Esophagus muscularis mucosa (tissue), 4 donors: ENCODE results near the gene PPP2R5C. TPM values are rescaled to one million over a fixed set of nuclear protein-coding genes. Genes with fewer than 3 reads are reported as not detected.
A peak's percentile ranks its signal among the peaks of the same experiment; 100 is the strongest.
"Not testable (repeated sequence)": the region's sequence is repeated elsewhere in the genome, so short reads cannot be mapped to it uniquely, and the experiment has no call there.

Experiments
- DNase-seq: peaks from one replicate; pipeline ENCODE4 v3.0.0-alpha.2; 2017; ENCODE audit errors: extremely low spot score
- H3K27ac ChIP-seq, 4 donors: fragments of 200-600 bp; sonication (generic); replicated peaks in 1 of 4; 1 replicate in 3 of 4; 2 replicates in 1 of 4; pipeline ENCODE4 v1.5.1; 2016 to 2019; ENCODE audit warnings: mild to moderate bottlenecking in 1 of 4
- H3K27me3 ChIP-seq, 4 donors: fragments of 200-600 bp; sonication (generic); one replicate each; pipeline versions ENCODE4 v1.5.1 to v1.6.0; 2016 to 2019
- H3K36me3 ChIP-seq, 4 donors: fragments of 200-600 bp; sonication (generic); one replicate each; pipeline ENCODE4 v1.5.1; 2016 to 2019
- H3K4me1 ChIP-seq, 4 donors: fragments of 200-600 bp; sonication (generic); one replicate each; pipeline ENCODE4 v1.5.1; 2016 to 2019
- H3K4me3 ChIP-seq, 4 donors: fragments of 200-600 bp; sonication (generic); 1 replicate in 2 of 4; 2 replicates in 2 of 4; pipeline ENCODE4 v1.5.1; 2016 to 2019; ENCODE audit warnings: mild to moderate bottlenecking in 4 of 4, moderate library complexity in 1 of 4
- H3K9me3 ChIP-seq, 4 donors: fragments of 200-600 bp; sonication (generic); 1 replicate in 3 of 4; 2 replicates in 1 of 4; pipeline ENCODE4 v1.5.1; 2016 to 2019
- EP300 ChIP-seq: sonication (generic); formaldehyde crosslinking; IDR thresholded peaks from one replicate; pipeline ENCODE4 v1.6.1; 2017; ENCODE audit warnings: antibody characterized with exemption
- POLR2A ChIP-seq: fragments of 450-650 bp; IDR thresholded peaks from one replicate; pipeline ENCODE4 v1.6.1; 2017; ENCODE audit warnings: antibody characterized with exemption, moderate library complexity, mild to moderate bottlenecking, low read depth
- POLR2AphosphoS5 ChIP-seq, 2 donors: sonication (generic); formaldehyde crosslinking; IDR thresholded peaks; one replicate each; pipeline ENCODE4 v1.6.1; 2017; ENCODE audit warnings: antibody characterized with exemption in 2 of 2
- WGBS: methylation state at CpG from one replicate; pipeline ENCODE4 v1.1.5; 2018; 5-methylcytosine and 5-hydroxymethylcytosine counted together
- intact Hi-C: fragments of 100-400 bp; cut with DNase I; formaldehyde crosslinking; loops from one replicate; pipeline ENCODE4 v1.15.1; 2023
- total RNA-seq, 4 donors: library from RNA; depleted of rRNA; stranded (reverse); fragments of >200 nt; gene quantifications; one replicate each; pipeline versions ENCODE4 v1.1.0 to v1.2.1, GENCODE V29; 2016
- TF ChIP-seq, protein P1 (sequence below), 3 experiments: fragments of 200-600 bp in 2 of 3; fragments of 450-650 bp in 1 of 3; sonication (generic) in 2 of 3; IDR thresholded peaks; one replicate each; pipeline ENCODE4 v1.5.1; 2017 to 2019; ENCODE audit warnings: antibody characterized with exemption in 3 of 3, mild to moderate bottlenecking in 2 of 3, moderate library complexity in 1 of 3

PPP2R5C gene
- total RNA-seq, 4 donors from 2014 or later: 103 to 142 (median 131) TPM

DNA sequence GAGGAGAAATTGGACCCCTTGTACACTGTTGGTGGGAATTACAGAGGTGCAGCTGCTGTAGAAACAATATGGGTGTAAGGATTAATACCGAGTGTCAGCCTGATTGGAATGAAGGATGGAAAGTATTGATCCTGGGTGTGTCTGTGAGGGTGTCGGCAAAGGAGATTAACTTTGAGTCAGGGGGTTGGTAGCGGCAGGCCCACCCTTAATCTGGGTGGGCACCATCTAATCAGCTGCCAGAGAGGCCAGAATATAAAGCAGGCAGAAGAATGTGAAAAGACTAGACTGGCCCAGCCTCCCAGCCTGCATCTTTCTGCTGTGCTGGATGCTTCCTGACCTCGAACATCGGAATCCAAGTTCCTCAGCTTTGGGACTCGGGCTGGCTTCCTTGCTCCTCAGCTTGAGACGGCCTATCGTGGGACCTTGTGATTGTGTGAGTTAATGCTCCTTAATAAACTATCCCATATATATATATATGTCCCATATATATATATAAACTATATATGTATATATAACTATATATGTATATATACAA is 38.4 kb upstream of the PPP2R5C start:
- peak overlapping the region in 1 of 4 donors; percentile 31 for H3K27ac ChIP-seq
- H3K27me3 ChIP-seq: no peaks in the 10 kb centered on the region
- H3K4me1 ChIP-seq: peaks cover 0 to 5% (median 2%) of the 10 kb centered on the region in 4 donors
- no peaks in the 10 kb centered on the region for H3K36me3 ChIP-seq
- 85% methylated on average over 8 of the region's 8 CpGs for WGBS
- intact Hi-C loops: no loop called here
- H3K4me3 ChIP-seq: no peak overlapping the region
- TF ChIP-seq, protein P1, sequence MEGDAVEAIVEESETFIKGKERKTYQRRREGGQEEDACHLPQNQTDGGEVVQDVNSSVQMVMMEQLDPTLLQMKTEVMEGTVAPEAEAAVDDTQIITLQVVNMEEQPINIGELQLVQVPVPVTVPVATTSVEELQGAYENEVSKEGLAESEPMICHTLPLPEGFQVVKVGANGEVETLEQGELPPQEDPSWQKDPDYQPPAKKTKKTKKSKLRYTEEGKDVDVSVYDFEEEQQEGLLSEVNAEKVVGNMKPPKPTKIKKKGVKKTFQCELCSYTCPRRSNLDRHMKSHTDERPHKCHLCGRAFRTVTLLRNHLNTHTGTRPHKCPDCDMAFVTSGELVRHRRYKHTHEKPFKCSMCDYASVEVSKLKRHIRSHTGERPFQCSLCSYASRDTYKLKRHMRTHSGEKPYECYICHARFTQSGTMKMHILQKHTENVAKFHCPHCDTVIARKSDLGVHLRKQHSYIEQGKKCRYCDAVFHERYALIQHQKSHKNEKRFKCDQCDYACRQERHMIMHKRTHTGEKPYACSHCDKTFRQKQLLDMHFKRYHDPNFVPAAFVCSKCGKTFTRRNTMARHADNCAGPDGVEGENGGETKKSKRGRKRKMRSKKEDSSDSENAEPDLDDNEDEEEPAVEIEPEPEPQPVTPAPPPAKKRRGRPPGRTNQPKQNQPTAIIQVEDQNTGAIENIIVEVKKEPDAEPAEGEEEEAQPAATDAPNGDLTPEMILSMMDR (IDR thresholded peaks at IDR 0.05): no peak
- TF ChIP-seq POLR2A: no peak
- TF ChIP-seq POLR2AphosphoS5 (IDR thresholded peaks at IDR 0.05): no peak
- TF ChIP-seq EP300: no peak
- H3K9me3 ChIP-seq: no peaks in the 10 kb centered on the region
- DNase-seq: no peak

DNA sequence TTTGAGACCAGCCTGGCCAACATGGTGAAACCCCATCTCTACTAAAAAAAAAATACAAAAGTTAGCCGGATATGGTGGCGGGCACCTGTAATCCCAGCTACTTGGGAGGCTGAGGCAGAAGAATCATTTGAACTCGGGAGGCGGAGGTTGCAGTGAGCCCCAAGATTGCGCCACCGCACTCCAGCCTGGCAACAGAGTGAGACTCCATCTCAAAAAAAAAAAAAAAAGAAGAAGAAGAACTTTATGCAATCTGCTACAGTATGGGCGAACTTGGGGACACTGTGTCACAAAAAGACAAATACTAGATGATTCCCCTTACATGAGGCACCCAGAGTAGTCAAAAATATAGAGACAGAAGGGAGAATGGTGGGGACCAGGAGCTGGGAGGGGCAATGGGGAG is 35.9 kb upstream of the PPP2R5C start:
- intact Hi-C loops, H3K4me1 ChIP-seq, H3K36me3 ChIP-seq, H3K9me3 ChIP-seq, H3K27me3 ChIP-seq, H3K27ac ChIP-seq, H3K4me3 ChIP-seq, DNase-seq: not testable (repeated sequence)
- WGBS: 89% methylated on average over 7 of the region's 7 CpGs

DNA sequence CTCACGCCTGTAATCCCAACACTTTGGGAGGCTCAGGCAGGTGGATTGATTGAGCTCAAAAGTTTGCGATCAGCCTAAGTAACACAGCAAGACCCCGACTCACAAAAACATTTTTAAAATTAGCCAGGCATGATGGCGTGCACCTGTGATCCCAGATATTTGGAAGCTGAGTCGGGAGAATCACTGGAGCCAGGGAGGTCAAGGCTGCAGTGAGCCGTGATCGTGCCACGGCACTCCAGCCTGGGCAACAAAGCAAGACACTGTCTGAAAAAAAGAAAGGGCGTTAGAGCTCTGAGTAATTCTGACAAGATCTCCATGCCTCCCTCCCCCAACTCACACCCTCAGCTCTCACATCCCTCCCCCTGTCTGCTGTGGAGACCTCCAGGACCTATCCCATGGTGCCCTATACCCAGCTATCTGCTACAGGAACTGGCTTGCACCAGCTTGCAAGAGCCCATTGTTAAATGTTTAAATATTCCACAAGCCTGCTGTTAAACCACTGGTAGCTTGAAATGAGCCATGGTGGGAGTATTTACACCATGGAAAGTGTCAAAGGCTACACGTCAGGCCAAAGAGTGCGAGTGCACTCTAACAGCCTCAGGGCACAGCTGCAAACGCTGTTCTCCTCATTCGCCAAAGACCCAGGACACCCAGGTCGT is 35.1 kb upstream of the PPP2R5C start:
- TF ChIP-seq, protein P1 (IDR thresholded peaks at IDR 0.05): no peak
- no peak for TF ChIP-seq POLR2AphosphoS5 (IDR thresholded peaks at IDR 0.05)
- no peak for TF ChIP-seq EP300
- TF ChIP-seq POLR2A: no peak
- H3K36me3 ChIP-seq: no peaks in the 10 kb centered on the region

DNA sequence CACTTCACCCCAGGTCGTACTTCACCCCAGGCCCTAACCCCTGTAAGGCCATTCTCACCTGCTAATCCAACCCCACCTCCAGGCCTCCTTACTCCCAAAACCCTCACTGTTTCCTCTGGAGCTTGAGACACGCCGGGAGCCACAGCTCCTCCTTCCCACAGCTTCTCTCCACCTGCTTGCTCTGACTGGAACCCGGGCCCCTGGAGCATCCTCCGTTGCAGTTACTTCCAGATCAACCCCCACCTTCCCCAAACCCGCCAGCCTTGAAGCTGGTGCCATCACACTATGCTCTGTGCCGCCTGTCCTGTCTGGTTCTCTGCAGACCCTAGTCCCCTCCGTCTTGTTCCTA is 34.6 kb upstream of the PPP2R5C start:
- H3K27me3 ChIP-seq: no peaks in the 10 kb centered on the region
- TF ChIP-seq POLR2AphosphoS5 (IDR thresholded peaks at IDR 0.05) (no peak), EP300 (no peak), POLR2A (no peak)
- TF ChIP-seq, protein P1 (IDR thresholded peaks at IDR 0.05): no peak
- no peak overlapping the region for H3K27ac ChIP-seq
- H3K4me3 ChIP-seq: no peak overlapping the region
- 75% methylated on average over 8 of the region's 8 CpGs for WGBS
- intact Hi-C loops: no loop called here
- H3K9me3 ChIP-seq: no peaks in the 10 kb centered on the region
- peaks cover 3 to 11% (median 9%) of the 10 kb centered on the region in 4 donors for H3K4me1 ChIP-seq
- no peak for DNase-seq
- H3K36me3 ChIP-seq: no peaks in the 10 kb centered on the region

More for the DNA sequence above, 35.1 kb upstream of the PPP2R5C start:
- Histone ChIP-seq H3K9me3 (no peaks in the 10 kb centered on the region), H3K27ac (no peak overlapping the region), H3K4me3 (no peak overlapping the region), H3K27me3 (no peaks in the 10 kb centered on the region), H3K4me1 (peaks cover 0 to 7% (median 5%) of the 10 kb centered on the region in 4 donors)
- no peak for DNase-seq
- intact Hi-C loops: no loop called here
- 77% methylated on average over 14 of the region's 14 CpGs for WGBS

DNA sequence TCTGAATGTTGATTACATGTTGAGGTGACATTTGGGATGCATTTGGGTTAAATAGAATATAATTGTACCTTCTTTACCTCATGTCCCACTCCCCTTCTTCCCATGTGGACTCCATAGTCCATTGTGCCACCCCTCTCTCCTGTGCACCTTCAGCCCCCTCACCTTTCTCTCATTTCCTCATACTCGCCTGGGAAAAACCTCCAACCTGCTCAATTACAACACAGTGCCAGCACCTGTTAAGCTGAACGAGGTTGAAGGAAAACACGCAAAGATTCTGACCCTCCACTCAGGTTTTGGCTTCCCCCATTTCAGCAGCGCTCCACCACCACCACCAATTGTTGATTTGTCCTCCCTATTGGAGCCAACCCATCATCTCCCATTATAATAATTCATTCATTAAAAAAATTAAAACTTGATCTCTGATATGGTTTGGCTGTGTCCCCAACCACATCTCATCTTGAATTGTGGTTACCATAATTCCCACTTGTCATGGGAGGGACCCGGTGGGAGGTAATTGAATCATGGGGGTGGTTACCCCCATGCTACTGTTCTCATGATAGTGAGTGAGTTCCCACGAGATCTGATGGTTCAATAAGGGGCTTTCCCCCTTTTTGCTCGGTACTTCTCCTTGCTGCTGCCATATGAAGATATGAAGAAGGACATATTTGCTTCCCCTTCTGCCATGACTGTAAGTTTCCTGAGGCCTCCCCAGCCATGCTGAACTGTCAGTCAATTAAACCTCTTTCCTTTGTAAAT is 33.7 kb upstream of the PPP2R5C start:
- H3K36me3 ChIP-seq: no peaks in the 10 kb centered on the region
- WGBS: 82% methylated on average over 7 of the region's 7 CpGs
- peaks cover 5 to 11% (median 10%) of the 10 kb centered on the region in 4 donors for H3K4me1 ChIP-seq
- no peak overlapping the region for H3K4me3 ChIP-seq
- DNase-seq: peak; percentile 77
- TF ChIP-seq POLR2A (no peak), POLR2AphosphoS5 (IDR thresholded peaks at IDR 0.05) (no peak), EP300 (no peak)
- TF ChIP-seq, protein P1 (IDR thresholded peaks at IDR 0.05): no peak
- no peaks in the 10 kb centered on the region for H3K27me3 ChIP-seq
- no peaks in the 10 kb centered on the region for H3K9me3 ChIP-seq
- no peak overlapping the region for H3K27ac ChIP-seq
- intact Hi-C loops: no loop called here
